Activated T-helper 2 cell treated with anti-CD3 and anti-CD28 coated beads, Interferon-gamma antibody, Interleukin-2, Interleukin-4, amounts not matched to agents 10 μg/mL and 5 μg/mL and 100 μg/mL, durations not matched to agents 14 hours and 24 hours and 36 hours (primary cell): ENCODE data around the gene TSC2. TPM values are rescaled to one million over a fixed set of nuclear protein-coding genes. Genes with fewer than 3 reads are reported as not detected.
"Not testable (repeated sequence)": the region's sequence is repeated elsewhere in the genome, so short reads cannot be mapped to it uniquely, and the experiment has no call there.

Experiments used
- DNase-seq: peaks from one replicate; pipeline ENCODE4 v3.0.0; 2021; ENCODE audit warnings: low spot score
- H3K27ac Mint-ChIP-seq: one replicate; pipeline ENCODE4 v1.8.0; 2021; ENCODE audit warnings: mixed read lengths
- H3K27me3 Mint-ChIP-seq: one replicate; pipeline ENCODE4 v1.8.0; 2021; ENCODE audit warnings: low read depth, mixed read lengths
- H3K36me3 Mint-ChIP-seq: one replicate; pipeline ENCODE4 v1.8.0; 2021; ENCODE audit warnings: low read depth, mixed read lengths
- H3K4me1 Mint-ChIP-seq: one replicate; pipeline ENCODE4 v1.8.0; 2021; ENCODE audit warnings: low read depth, mixed read lengths
- H3K4me3 Mint-ChIP-seq: one replicate; pipeline ENCODE4 v1.8.0; 2021; ENCODE audit warnings: low read depth, mild to moderate bottlenecking, moderate library complexity, mixed read lengths
- H3K9me3 Mint-ChIP-seq: one replicate; pipeline ENCODE4 v1.8.0; 2021; ENCODE audit warnings: mixed read lengths
- intact Hi-C: fragments of 100-400 bp; cut with micrococcal nuclease; formaldehyde crosslinking; loops from one replicate; pipeline ENCODE4 v1.15.1; 2023
- total RNA-seq: library from RNA; stranded (reverse); gene quantifications from 2 replicates; pipeline ENCODE4 v1.2.3, GENCODE V29; 2022

The TSC2 gene
- total RNA-seq, 1 donor from 2014 or later = 89.7 TPM

- Mint-ChIP-seq H3K9me3 (no peaks in the 10 kb centered on the region), H3K36me3 (peaks cover 48% of the 10 kb centered on the region), H3K27me3 (no peaks in the 10 kb centered on the region), H3K4me1 (peaks cover 22% of the 10 kb centered on the region), H3K4me3 (no peak overlapping the region), H3K27ac (no peak overlapping the region)
- intact Hi-C loops = loop anchor here (5.0 kb wide), 1 partner anchor 42 kb away; the partner anchor contains the start of genes NTHL1 and TSC2
- DNase-seq = no peak
These were observed 42.1 kb upstream of the TSC2 start for GRCh38 chr16:2005646-2006045.

GRCh38 chr16:2006317-2006716, 41.5 kb upstream of the TSC2 start:
- H3K4me3 Mint-ChIP-seq = peak overlapping the region; percentile 39
- intact Hi-C loops = loop anchor here (5.0 kb wide), 1 partner anchor 41 kb away; the partner anchor contains the start of genes NTHL1 and TSC2
- no peaks in the 10 kb centered on the region for H3K9me3 Mint-ChIP-seq
- H3K4me1 Mint-ChIP-seq = peaks cover 22% of the 10 kb centered on the region
- H3K36me3 Mint-ChIP-seq = peaks cover 43% of the 10 kb centered on the region
- no peak overlapping the region for H3K27ac Mint-ChIP-seq
- no peak for DNase-seq
- no peaks in the 10 kb centered on the region for H3K27me3 Mint-ChIP-seq

GRCh38 chr16:2007081-2007836, 40.5 kb upstream of the TSC2 start:
- peak overlapping the region; percentile 86 for H3K4me3 Mint-ChIP-seq
- intact Hi-C loops = loop anchor here (5.0 kb wide), 1 partner anchor 40 kb away; the partner anchor contains the start of genes NTHL1 and TSC2
- H3K27me3 Mint-ChIP-seq = no peaks in the 10 kb centered on the region
- peak overlapping the region; percentile 78 for H3K27ac Mint-ChIP-seq
- H3K4me1 Mint-ChIP-seq = peaks cover 22% of the 10 kb centered on the region
- no peaks in the 10 kb centered on the region for H3K9me3 Mint-ChIP-seq
- H3K36me3 Mint-ChIP-seq = peaks cover 37% of the 10 kb centered on the region
- DNase-seq = no peak

- H3K27me3 Mint-ChIP-seq = no peaks in the 10 kb centered on the region
- peaks cover 22% of the 10 kb centered on the region for H3K4me1 Mint-ChIP-seq
- peaks cover 33% of the 10 kb centered on the region for H3K36me3 Mint-ChIP-seq
- H3K27ac Mint-ChIP-seq = peak overlapping the region; percentile 78
- no peaks in the 10 kb centered on the region for H3K9me3 Mint-ChIP-seq
- DNase-seq = no peak
- H3K4me3 Mint-ChIP-seq = peak overlapping the region; percentile 86
- intact Hi-C loops = loop anchor here (5.0 kb wide), 1 partner anchor 39 kb away; the partner anchor contains the start of genes NTHL1 and TSC2
These were observed 39.7 kb upstream of the TSC2 start for GRCh38 chr16:2008009-2008526.

- peaks cover 33% of the 10 kb centered on the region for H3K36me3 Mint-ChIP-seq
- peaks cover 22% of the 10 kb centered on the region for H3K4me1 Mint-ChIP-seq
These were observed 39.1 kb upstream of the TSC2 start for GRCh38 chr16:2008631-2009163.

GRCh38 chr16:2009164-2009711, 38.5 kb upstream of the TSC2 start:
- H3K4me1 Mint-ChIP-seq = peaks cover 22% of the 10 kb centered on the region
- peak overlapping the region; percentile 78 for H3K27ac Mint-ChIP-seq
- no peaks in the 10 kb centered on the region for H3K9me3 Mint-ChIP-seq
- H3K4me3 Mint-ChIP-seq = peak overlapping the region; percentile 86
- intact Hi-C loops = loop anchor here (1.0 to 5.0 kb wide), 2 partner anchors 17 to 38 kb away; partner anchors contain the start of genes NTHL1 and TSC2
- no peak for DNase-seq
- H3K36me3 Mint-ChIP-seq = peaks cover 33% of the 10 kb centered on the region
- no peaks in the 10 kb centered on the region for H3K27me3 Mint-ChIP-seq

More at GRCh38 chr16:2008631-2009163, 39.1 kb upstream of the TSC2 start:
- Mint-ChIP-seq H3K9me3 (no peaks in the 10 kb centered on the region), H3K27ac (peak overlapping the region; percentile 78), H3K4me3 (peak overlapping the region; percentile 86), H3K27me3 (no peaks in the 10 kb centered on the region)
- intact Hi-C loops = loop anchor here (1.0 to 5.0 kb wide), 2 partner anchors 16 to 39 kb away; partner anchors contain the start of genes NTHL1 and TSC2
- DNase-seq = no peak

- peak within 1 kb of the TSS; percentile 92 for H3K27ac Mint-ChIP-seq
- DNase-seq = peak; percentile 74
- peaks cover 22% of the 10 kb centered on the region for H3K4me1 Mint-ChIP-seq
- H3K27me3 Mint-ChIP-seq = no peaks in the 10 kb centered on the region
- peaks cover 33% of the 10 kb centered on the region for H3K36me3 Mint-ChIP-seq
- peak within 1 kb of the TSS; percentile 97 for H3K4me3 Mint-ChIP-seq
- intact Hi-C loops = loop anchor here (1.0 to 5.0 kb wide), 2 partner anchors 18 to 37 kb away; partner anchors contain the start of genes NTHL1 and TSC2
- no peaks in the 10 kb centered on the region for H3K9me3 Mint-ChIP-seq
These were observed 37.8 kb upstream of the TSC2 start, which contains the start of gene ZNF598 for GRCh38 chr16:2009791-2010510. ZNF598 (minus strand) TSS chr16:2009821.

- Mint-ChIP-seq H3K4me1 (peaks cover 20% of the 10 kb centered on the region), H3K36me3 (peaks cover 23% of the 10 kb centered on the region)
- DNase-seq, H3K27ac Mint-ChIP-seq, H3K4me3 Mint-ChIP-seq, H3K27me3 Mint-ChIP-seq, H3K9me3 Mint-ChIP-seq, intact Hi-C loops: not testable (repeated sequence)
These were observed 36.1 kb upstream of the TSC2 start for GRCh38 chr16:2011726-2012125.

- peaks cover 7% of the 10 kb centered on the region for H3K4me1 Mint-ChIP-seq
- peaks cover 3% of the 10 kb centered on the region for H3K27me3 Mint-ChIP-seq
- no peak overlapping the region for H3K4me3 Mint-ChIP-seq
- intact Hi-C loops = no loop called here
- no peaks in the 10 kb centered on the region for H3K9me3 Mint-ChIP-seq
- no peak overlapping the region for H3K27ac Mint-ChIP-seq
- DNase-seq = no peak
- H3K36me3 Mint-ChIP-seq = peaks cover 7% of the 10 kb centered on the region
These were observed 34.3 kb upstream of the TSC2 start for GRCh38 chr16:2013527-2013926.

- Mint-ChIP-seq H3K36me3 (peaks cover under 1% of the 10 kb centered on the region), H3K27me3 (peaks cover 11% of the 10 kb centered on the region), H3K4me1 (peaks cover under 1% of the 10 kb centered on the region), H3K9me3 (no peaks in the 10 kb centered on the region), H3K4me3 (no peak overlapping the region), H3K27ac (no peak overlapping the region)
- intact Hi-C loops = no loop called here
- DNase-seq = no peak
These were observed 32.5 kb upstream of the TSC2 start for GRCh38 chr16:2015117-2015946.

GRCh38 chr16:2015947-2016208, 31.9 kb upstream of the TSC2 start:
- Mint-ChIP-seq H3K27me3 (peaks cover 14% of the 10 kb centered on the region), H3K4me3 (no peak overlapping the region), H3K36me3 (no peaks in the 10 kb centered on the region), H3K27ac (no peak overlapping the region), H3K4me1 (peaks cover 2% of the 10 kb centered on the region), H3K9me3 (no peaks in the 10 kb centered on the region)
- no peak for DNase-seq
- intact Hi-C loops = no loop called here
